H9 (cell line): ENCODE data around the gene FCER1G. TPM values are rescaled to one million over a fixed set of nuclear protein-coding genes. Genes with fewer than 3 reads are reported as not detected.

Experiments used
- DNase-seq: peaks from one replicate; pipeline ENCODE4 v3.0.0-alpha.2; 2017
- H2AFZ ChIP-seq: one replicate; pipeline ENCODE4 v1.6.1; 2013; ENCODE audit warnings: mild to moderate bottlenecking, low read length, control low read depth, moderate library complexity
- H2AK5ac ChIP-seq: 2 replicates; pipeline ENCODE4 v1.6.1; 2013; ENCODE audit warnings: low read length, control low read depth, mixed read lengths; ENCODE audit not compliant: insufficient read length
- H2BK120ac ChIP-seq: one replicate; pipeline ENCODE4 v1.6.1; 2013; ENCODE audit warnings: low read depth, mild to moderate bottlenecking, low read length, control low read depth, inconsistent platforms; ENCODE audit not compliant: poor library complexity, severe bottlenecking
- H2BK12ac ChIP-seq: 2 replicates; pipeline ENCODE4 v1.6.1; 2013; ENCODE audit warnings: low read length, control low read depth, mixed read lengths, low read depth; ENCODE audit not compliant: insufficient read length
- H2BK15ac ChIP-seq: 2 replicates; pipeline ENCODE4 v1.6.1; 2013; ENCODE audit warnings: low read depth, low read length, control low read depth
- H2BK20ac ChIP-seq: one replicate; pipeline ENCODE4 v1.6.1; 2013; ENCODE audit warnings: low read depth, mild to moderate bottlenecking, low read length, control low read depth, inconsistent platforms; ENCODE audit not compliant: poor library complexity, severe bottlenecking
- H2BK5ac ChIP-seq: 2 replicates; pipeline ENCODE4 v1.6.1; 2013; ENCODE audit warnings: low read length, control low read depth, mixed read lengths; ENCODE audit not compliant: insufficient read length
- H3K14ac ChIP-seq: 2 replicates; pipeline ENCODE4 v1.6.1; 2013; ENCODE audit warnings: low read length, control low read depth; ENCODE audit not compliant: insufficient read depth
- H3K18ac ChIP-seq: 2 replicates; pipeline ENCODE4 v1.6.1; 2013; ENCODE audit warnings: low read depth, mild to moderate bottlenecking, mixed read lengths, low read length, control low read depth; ENCODE audit not compliant: insufficient read length
- H3K23ac ChIP-seq: 2 replicates; pipeline ENCODE4 v1.6.1; 2013; ENCODE audit warnings: low read length, control low read depth, mixed read lengths, low read depth; ENCODE audit not compliant: insufficient read length
- H3K23me2 ChIP-seq: 2 replicates; pipeline ENCODE4 v1.6.1; 2013; ENCODE audit warnings: low read depth, mild to moderate bottlenecking, mixed read lengths, low read length, control low read depth; ENCODE audit not compliant: insufficient read length, poor library complexity, severe bottlenecking
- H3K27ac ChIP-seq: 2 replicates; pipeline ENCODE4 v1.5.1; 2013; ENCODE audit warnings: low read length, control low read depth, mixed read lengths, low read depth; ENCODE audit not compliant: insufficient read length
- H3K27me3 ChIP-seq: 2 replicates; pipeline ENCODE4 v1.6.1; 2013; ENCODE audit warnings: low read length, control low read depth, inconsistent platforms; ENCODE audit not compliant: insufficient read depth
- H3K4ac ChIP-seq: 2 replicates; pipeline ENCODE4 v1.6.1; 2013; ENCODE audit warnings: low read depth, mild to moderate bottlenecking, control low read depth, inconsistent platforms, low read length, moderate library complexity
- H3K4me1 ChIP-seq: 2 replicates; pipeline ENCODE4 v1.6.1; 2013; ENCODE audit warnings: low read length, control low read depth, inconsistent platforms; ENCODE audit not compliant: insufficient read depth
- H3K4me2 ChIP-seq: 2 replicates; pipeline ENCODE4 v1.6.1; 2013; ENCODE audit warnings: low read length, control low read depth, mixed read lengths; ENCODE audit not compliant: insufficient read length, insufficient read depth
- H3K56ac ChIP-seq: 2 replicates; pipeline ENCODE4 v1.6.1; 2013; ENCODE audit warnings: low read depth, mild to moderate bottlenecking, mixed read lengths, low read length, control low read depth; ENCODE audit not compliant: insufficient read length
- H3K79me1 ChIP-seq: 2 replicates; pipeline ENCODE4 v1.6.1; 2013; ENCODE audit warnings: low read depth, mild to moderate bottlenecking, moderate library complexity, low read length, control low read depth, inconsistent platforms; ENCODE audit not compliant: insufficient read depth, poor library complexity, severe bottlenecking
- H3K79me2 ChIP-seq: 2 replicates; pipeline ENCODE4 v1.6.1; 2013; ENCODE audit warnings: low read length, control low read depth, inconsistent platforms; ENCODE audit not compliant: insufficient read depth
- H3K9ac ChIP-seq: 2 replicates; pipeline ENCODE4 v1.6.1; 2013; ENCODE audit warnings: low read length, control low read depth, mixed read lengths; ENCODE audit not compliant: insufficient read length; ENCODE audit errors: extremely low read depth
- H3K9me3 ChIP-seq: one replicate; pipeline ENCODE4 v1.6.1; 2013; ENCODE audit warnings: low read depth, low read length, inconsistent platforms; ENCODE audit not compliant: control insufficient read depth
- H3T11ph ChIP-seq: one replicate; pipeline ENCODE4 v1.6.1; 2013; ENCODE audit warnings: mild to moderate bottlenecking, low read length, control low read depth, inconsistent platforms
- H4K20me1 ChIP-seq: one replicate; pipeline ENCODE4 v1.6.1; 2013; ENCODE audit not compliant: control insufficient read depth, insufficient read length, insufficient read depth
- H4K5ac ChIP-seq: 2 replicates; pipeline ENCODE4 v1.6.1; 2013; ENCODE audit warnings: low read depth, mild to moderate bottlenecking, mixed read lengths, low read length, control low read depth; ENCODE audit not compliant: insufficient read length
- H4K8ac ChIP-seq: replicated peaks from 2 replicates; pipeline ENCODE4 v1.6.1; 2013; ENCODE audit warnings: low read length, control low read depth, mixed read lengths, low read depth; ENCODE audit not compliant: insufficient read length
- H4K91ac ChIP-seq: 2 replicates; pipeline ENCODE4 v1.6.1; 2013; ENCODE audit warnings: low read depth, mild to moderate bottlenecking, moderate library complexity, mixed read lengths, low read length, control low read depth; ENCODE audit not compliant: insufficient read length
- H3K27ac Mint-ChIP-seq, 3 experiments: 2 replicates in 2 of 3; 3 replicates in 1 of 3; pipeline ENCODE4 v1.8.0; 2020 to 2021; ENCODE audit warnings: mixed read lengths in 3 of 3, mild to moderate bottlenecking in 1 of 3, moderate library complexity in 1 of 3
- H3K27me3 Mint-ChIP-seq: 2 replicates; pipeline ENCODE4 v1.8.0; 2021; ENCODE audit warnings: low read depth, mild to moderate bottlenecking, moderate library complexity, mixed read lengths
- H3K36me3 Mint-ChIP-seq, 3 experiments: 2 replicates in 2 of 3; 3 replicates in 1 of 3; pipeline ENCODE4 v1.8.0; 2020 to 2021; ENCODE audit warnings: low read depth in 3 of 3, mixed read lengths in 3 of 3; ENCODE audit not compliant: insufficient read depth in 1 of 3
- H3K4me1 Mint-ChIP-seq, 2 experiments: 2 replicates each; pipeline ENCODE4 v1.8.0; 2020; ENCODE audit warnings: mixed read lengths in 2 of 2
- H3K4me3 Mint-ChIP-seq, 2 experiments: 2 replicates in 1 of 2; 3 replicates in 1 of 2; pipeline ENCODE4 v1.8.0; 2020 to 2021; ENCODE audit warnings: mild to moderate bottlenecking in 2 of 2, mixed read lengths in 2 of 2, moderate library complexity in 1 of 2
- H3K9me3 Mint-ChIP-seq, 2 experiments: 2 replicates in 1 of 2; 3 replicates in 1 of 2; pipeline ENCODE4 v1.8.0; 2020; ENCODE audit warnings: mild to moderate bottlenecking in 2 of 2, mixed read lengths in 2 of 2, moderate library complexity in 1 of 2
- WGBS: extraction: QIAGEN DNeasy Blood & Tissue Kit; methylation state at CpG from one replicate; pipeline ENCODE4 v1.1.7; 2013; ENCODE audit warnings: missing lambda C conversion rate, low lambda C conversion rate, mixed read lengths; ENCODE audit not compliant: insufficient read length; ENCODE audit errors: extremely low coverage; 5-methylcytosine and 5-hydroxymethylcytosine counted together
- total RNA-seq: library from RNA; stranded (reverse); gene quantifications from 2 replicates; pipeline ENCODE4 v1.2.1, GENCODE V29; 2021
- TF ChIP-seq, protein P1 (sequence below): fragments of 200-600 bp; sonication (generic); conservative IDR thresholded peaks from 3 replicates; pipeline ENCODE4 v1.8.0; 2021; ENCODE audit warnings: antibody characterized with exemption, mild to moderate bottlenecking

Gene FCER1G
- total RNA-seq, 1 experiment from 2014 or later, result 0.90 TPM

DNA sequence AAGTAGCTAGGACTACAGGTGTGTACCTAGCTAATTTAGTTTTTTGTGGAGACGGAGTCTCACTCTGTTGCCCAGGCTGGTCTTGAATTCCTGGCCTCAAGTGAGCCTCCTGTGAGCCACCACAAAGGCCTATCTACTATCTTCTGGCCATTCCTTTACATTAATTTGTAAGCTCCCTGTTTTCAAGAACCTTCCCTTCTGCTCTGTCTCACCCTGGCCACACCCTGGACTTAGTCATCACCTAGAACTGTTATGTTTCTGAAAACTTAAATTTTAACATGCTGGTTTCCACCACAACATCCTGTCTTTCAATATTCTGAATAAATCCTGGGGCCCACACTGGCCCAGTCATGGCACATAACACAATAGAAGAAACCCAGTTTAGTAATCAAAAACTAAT is 32.9 kb upstream of the FCER1G start:
- Histone ChIP-seq H3K14ac (no peak overlapping the region), H4K20me1 (peaks cover 3% of the 10 kb centered on the region), H2BK120ac (no peak overlapping the region), H3K79me2 (no peaks in the 10 kb centered on the region), H2BK20ac (no peak overlapping the region), H3K23me2 (no peaks in the 10 kb centered on the region), H3K4me2 (no peak overlapping the region), H4K8ac (no peak overlapping the region), H4K91ac (no peak overlapping the region), H2AFZ (no peak overlapping the region), H3K9ac (no peak overlapping the region), H3K23ac (no peak overlapping the region), H3K9me3 (no peaks in the 10 kb centered on the region), H3K27ac (no peak overlapping the region), H3K4ac (no peak overlapping the region), H2AK5ac (no peak overlapping the region), H3K27me3 (no peaks in the 10 kb centered on the region), H2BK15ac (no peak overlapping the region), H3T11ph (no peak overlapping the region), H2BK12ac (no peak overlapping the region), H2BK5ac (no peak overlapping the region), H3K79me1 (no peaks in the 10 kb centered on the region), H3K18ac (no peak overlapping the region), H4K5ac (no peak overlapping the region), H3K56ac (no peak overlapping the region), H3K4me1 (no peaks in the 10 kb centered on the region)
- H3K27me3 Mint-ChIP-seq, result peaks cover 5% of the 10 kb centered on the region
- WGBS, result no CpG with 5 or more reads among the region's 1 CpG
- H3K9me3 Mint-ChIP-seq, result no peaks in the 10 kb centered on the region
- no peaks in the 10 kb centered on the region for H3K36me3 Mint-ChIP-seq
- DNase-seq, result no peak
- no peak overlapping the region for H3K27ac Mint-ChIP-seq
- peaks cover 12 to 16% of the 10 kb centered on the region in 2 experiments for H3K4me1 Mint-ChIP-seq
- TF ChIP-seq, protein P1, sequence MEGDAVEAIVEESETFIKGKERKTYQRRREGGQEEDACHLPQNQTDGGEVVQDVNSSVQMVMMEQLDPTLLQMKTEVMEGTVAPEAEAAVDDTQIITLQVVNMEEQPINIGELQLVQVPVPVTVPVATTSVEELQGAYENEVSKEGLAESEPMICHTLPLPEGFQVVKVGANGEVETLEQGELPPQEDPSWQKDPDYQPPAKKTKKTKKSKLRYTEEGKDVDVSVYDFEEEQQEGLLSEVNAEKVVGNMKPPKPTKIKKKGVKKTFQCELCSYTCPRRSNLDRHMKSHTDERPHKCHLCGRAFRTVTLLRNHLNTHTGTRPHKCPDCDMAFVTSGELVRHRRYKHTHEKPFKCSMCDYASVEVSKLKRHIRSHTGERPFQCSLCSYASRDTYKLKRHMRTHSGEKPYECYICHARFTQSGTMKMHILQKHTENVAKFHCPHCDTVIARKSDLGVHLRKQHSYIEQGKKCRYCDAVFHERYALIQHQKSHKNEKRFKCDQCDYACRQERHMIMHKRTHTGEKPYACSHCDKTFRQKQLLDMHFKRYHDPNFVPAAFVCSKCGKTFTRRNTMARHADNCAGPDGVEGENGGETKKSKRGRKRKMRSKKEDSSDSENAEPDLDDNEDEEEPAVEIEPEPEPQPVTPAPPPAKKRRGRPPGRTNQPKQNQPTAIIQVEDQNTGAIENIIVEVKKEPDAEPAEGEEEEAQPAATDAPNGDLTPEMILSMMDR, result no peak
- H3K4me3 Mint-ChIP-seq, result no peak overlapping the region
